ENCODE measurements around the gene HACL1.

HACL1 gene

GRCh38 chr3:15601399-15602145 lies at the start of gene HACL1, which contains the start of gene BTD:
TSS of gene HACL1 (minus strand) at chr3:15601569. CDS start at chr3:15601463, 106 bp downstream.
TSS of gene BTD (plus strand) at chr3:15601745. CDS start at chr3:15635440, 33,695 bp downstream.
- peak; percentile 99 for DNase-seq (ENCODE audit: low read depth, low spot score)
- no peaks in the 10 kb centered on the region for H3K27me3 ChIP-seq (ENCODE audit: insufficient read depth, insufficient read length)
- H3K9me3 ChIP-seq (ENCODE audit: insufficient read depth, low read length) = peaks cover 25% of the 10 kb centered on the region
- H3K4me3 ChIP-seq (ENCODE audit: insufficient read length, low read depth) = peak within 1 kb of the TSS; percentile 94
- H3K4me1 ChIP-seq (ENCODE audit: insufficient read depth, insufficient read length) = peaks cover 4% of the 10 kb centered on the region
- H3K9ac ChIP-seq (ENCODE audit: insufficient read length, low read depth) = peak within 1 kb of the TSS; percentile 96
- TF ChIP-seq ZNF274 (IDR thresholded peaks at IDR 0.05; ENCODE audit: low read depth, low read length) = no peak
- TF ChIP-seq SUZ12 (IDR thresholded peaks at IDR 0.05; ENCODE audit: extremely low read depth, insufficient read depth, insufficient read length) = no peak
- no peak for TF ChIP-seq YY1 (IDR thresholded peaks at IDR 0.05; ENCODE audit: insufficient read depth, insufficient read length)
- H3K36me3 ChIP-seq (ENCODE audit: insufficient read depth, insufficient read length, low read length) = peaks cover 36% of the 10 kb centered on the region

DNA sequence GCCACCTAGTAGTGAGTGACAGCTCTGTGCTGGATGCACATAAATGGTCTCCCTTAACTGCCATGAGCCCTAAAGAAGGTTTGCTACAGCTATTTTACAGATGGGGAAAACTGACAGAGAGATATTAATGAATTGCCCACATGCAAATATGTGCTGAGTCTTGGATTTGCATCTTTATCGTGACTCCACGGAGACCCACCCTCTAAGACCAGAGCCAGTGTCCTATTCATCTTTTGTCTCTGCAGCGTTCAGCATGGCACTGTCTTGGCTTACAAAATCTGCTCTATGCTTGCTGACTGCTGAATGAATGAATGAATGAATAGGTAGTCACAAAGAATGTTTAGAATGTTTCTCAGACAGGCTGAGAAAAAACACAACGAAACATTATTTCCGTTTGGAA lies 48.5 kb upstream of the HACL1 start:
- no peak for DNase-seq (ENCODE audit: low read depth, low spot score)
- Histone ChIP-seq H3K36me3 (ENCODE audit: insufficient read depth, insufficient read length, low read length) (peaks cover 2% of the 10 kb centered on the region), H3K4me1 (ENCODE audit: insufficient read depth, insufficient read length) (peaks cover 3% of the 10 kb centered on the region), H3K27me3 (ENCODE audit: insufficient read depth, insufficient read length) (no peaks in the 10 kb centered on the region), H3K9ac (ENCODE audit: insufficient read length, low read depth) (no peak overlapping the region), H3K4me3 (ENCODE audit: insufficient read length, low read depth) (no peak overlapping the region), H3K9me3 (ENCODE audit: insufficient read depth, low read length) (peaks cover 8% of the 10 kb centered on the region; the same call in 1 of the 2 replicates)
- TF ChIP-seq SUZ12 (IDR thresholded peaks at IDR 0.05; ENCODE audit: extremely low read depth, insufficient read depth, insufficient read length) (no peak), ZNF274 (IDR thresholded peaks at IDR 0.05; ENCODE audit: low read depth, low read length) (no peak), YY1 (IDR thresholded peaks at IDR 0.05; ENCODE audit: insufficient read depth, insufficient read length) (no peak)

GRCh38 chr3:15649341-15649740 lies 48.0 kb upstream of the HACL1 start:
- no peak for DNase-seq (ENCODE audit: low read depth, low spot score)
- TF ChIP-seq ZNF274 (IDR thresholded peaks at IDR 0.05; ENCODE audit: low read depth, low read length) (no peak), YY1 (IDR thresholded peaks at IDR 0.05; ENCODE audit: insufficient read depth, insufficient read length) (no peak), SUZ12 (IDR thresholded peaks at IDR 0.05; ENCODE audit: extremely low read depth, insufficient read depth, insufficient read length) (no peak)
- no peak overlapping the region for H3K4me3 ChIP-seq (ENCODE audit: insufficient read length, low read depth)
- no peaks in the 10 kb centered on the region for H3K27me3 ChIP-seq (ENCODE audit: insufficient read depth, insufficient read length)
- peaks cover 5% of the 10 kb centered on the region; the same call in 1 of the 2 replicates for H3K9me3 ChIP-seq (ENCODE audit: insufficient read depth, low read length)
- no peak overlapping the region for H3K9ac ChIP-seq (ENCODE audit: insufficient read length, low read depth)
- peaks cover 3% of the 10 kb centered on the region for H3K4me1 ChIP-seq (ENCODE audit: insufficient read depth, insufficient read length)
- H3K36me3 ChIP-seq (ENCODE audit: insufficient read depth, insufficient read length, low read length) = peaks cover 6% of the 10 kb centered on the region

DNA sequence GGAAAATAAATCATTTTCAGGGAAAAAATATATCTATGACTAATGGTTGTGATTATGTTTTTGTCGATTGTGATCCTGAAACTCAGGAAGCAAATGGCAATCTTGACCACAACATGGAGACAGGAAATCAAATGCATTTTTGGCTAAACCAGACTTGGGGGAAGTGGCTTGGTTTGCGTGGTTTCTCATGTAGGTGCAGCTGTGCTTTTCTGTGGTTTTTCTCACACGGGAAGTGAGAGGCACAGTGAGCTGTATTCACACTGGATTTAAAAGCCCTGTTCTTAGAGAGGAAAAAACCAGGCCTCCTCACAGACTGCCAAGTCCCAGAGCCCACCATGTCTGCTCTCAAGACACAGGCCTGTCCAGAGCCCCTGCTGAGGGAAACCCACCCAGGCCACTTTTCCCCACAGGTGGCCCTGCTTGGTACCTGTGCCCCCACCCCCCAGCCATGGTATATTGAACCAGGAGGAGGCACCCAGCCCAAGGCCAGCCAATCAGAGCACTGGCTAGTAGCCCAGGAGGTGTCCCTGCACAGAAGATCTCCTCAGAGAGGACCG lies 46.3 kb upstream of the HACL1 start:
- H3K4me3 ChIP-seq (ENCODE audit: insufficient read length, low read depth) = no peak overlapping the region
- DNase-seq (ENCODE audit: low read depth, low spot score) = no peak
- H3K4me1 ChIP-seq (ENCODE audit: insufficient read depth, insufficient read length) = peaks cover 3% of the 10 kb centered on the region
- H3K9ac ChIP-seq (ENCODE audit: insufficient read length, low read depth) = no peak overlapping the region
- TF ChIP-seq ZNF274 (IDR thresholded peaks at IDR 0.05; ENCODE audit: low read depth, low read length) (no peak), YY1 (IDR thresholded peaks at IDR 0.05; ENCODE audit: insufficient read depth, insufficient read length) (no peak), SUZ12 (IDR thresholded peaks at IDR 0.05; ENCODE audit: extremely low read depth, insufficient read depth, insufficient read length) (no peak)
- H3K9me3 ChIP-seq (ENCODE audit: insufficient read depth, low read length) = no peaks in the 10 kb centered on the region; the same call in 1 of the 2 replicates
- peaks cover 8% of the 10 kb centered on the region for H3K36me3 ChIP-seq (ENCODE audit: insufficient read depth, insufficient read length, low read length)
- no peaks in the 10 kb centered on the region for H3K27me3 ChIP-seq (ENCODE audit: insufficient read depth, insufficient read length)

DNA sequence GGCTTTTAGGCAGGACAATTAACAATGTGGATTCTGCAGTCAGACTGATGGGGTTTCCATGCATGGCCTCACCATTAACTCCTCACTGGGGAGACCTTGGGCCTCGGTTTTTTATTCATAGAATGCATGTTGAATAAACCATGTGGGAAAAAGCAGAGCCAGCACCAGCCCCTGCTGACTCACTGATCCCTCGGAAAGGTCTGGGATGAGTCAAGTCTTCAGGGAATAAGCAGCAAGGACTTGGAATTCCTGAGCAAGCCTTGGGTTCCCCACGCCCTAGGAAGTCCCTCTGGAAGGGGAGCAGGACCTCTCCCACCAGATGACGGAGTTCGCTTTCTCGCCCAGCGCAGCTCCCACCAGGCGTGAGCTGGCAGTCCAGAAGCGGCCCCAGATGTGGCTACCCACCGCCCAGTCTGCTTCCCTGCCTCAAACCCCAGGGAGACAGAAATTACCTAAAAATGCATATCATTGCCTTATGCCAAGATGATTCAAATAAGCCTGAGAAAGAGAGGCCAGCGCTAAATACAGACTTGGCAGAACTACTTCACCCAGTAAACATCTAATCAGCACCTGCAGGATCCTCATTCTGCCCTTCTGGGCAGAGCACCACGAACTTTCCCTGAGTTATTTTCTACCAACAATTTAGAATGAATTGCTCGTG lies 45.6 kb upstream of the HACL1 start:
- Histone ChIP-seq H3K36me3 (ENCODE audit: insufficient read depth, insufficient read length, low read length) (peaks cover 8% of the 10 kb centered on the region), H3K4me3 (ENCODE audit: insufficient read length, low read depth) (no peak overlapping the region), H3K9me3 (ENCODE audit: insufficient read depth, low read length) (no peaks in the 10 kb centered on the region), H3K27me3 (ENCODE audit: insufficient read depth, insufficient read length) (no peaks in the 10 kb centered on the region), H3K9ac (ENCODE audit: insufficient read length, low read depth) (no peak overlapping the region), H3K4me1 (ENCODE audit: insufficient read depth, insufficient read length) (peaks cover 3% of the 10 kb centered on the region)
- DNase-seq (ENCODE audit: low read depth, low spot score) = no peak
- TF ChIP-seq SUZ12 (IDR thresholded peaks at IDR 0.05; ENCODE audit: extremely low read depth, insufficient read depth, insufficient read length) = no peak
- TF ChIP-seq YY1 (IDR thresholded peaks at IDR 0.05; ENCODE audit: insufficient read depth, insufficient read length) = no peak
- no peak for TF ChIP-seq ZNF274 (IDR thresholded peaks at IDR 0.05; ENCODE audit: low read depth, low read length)

DNA sequence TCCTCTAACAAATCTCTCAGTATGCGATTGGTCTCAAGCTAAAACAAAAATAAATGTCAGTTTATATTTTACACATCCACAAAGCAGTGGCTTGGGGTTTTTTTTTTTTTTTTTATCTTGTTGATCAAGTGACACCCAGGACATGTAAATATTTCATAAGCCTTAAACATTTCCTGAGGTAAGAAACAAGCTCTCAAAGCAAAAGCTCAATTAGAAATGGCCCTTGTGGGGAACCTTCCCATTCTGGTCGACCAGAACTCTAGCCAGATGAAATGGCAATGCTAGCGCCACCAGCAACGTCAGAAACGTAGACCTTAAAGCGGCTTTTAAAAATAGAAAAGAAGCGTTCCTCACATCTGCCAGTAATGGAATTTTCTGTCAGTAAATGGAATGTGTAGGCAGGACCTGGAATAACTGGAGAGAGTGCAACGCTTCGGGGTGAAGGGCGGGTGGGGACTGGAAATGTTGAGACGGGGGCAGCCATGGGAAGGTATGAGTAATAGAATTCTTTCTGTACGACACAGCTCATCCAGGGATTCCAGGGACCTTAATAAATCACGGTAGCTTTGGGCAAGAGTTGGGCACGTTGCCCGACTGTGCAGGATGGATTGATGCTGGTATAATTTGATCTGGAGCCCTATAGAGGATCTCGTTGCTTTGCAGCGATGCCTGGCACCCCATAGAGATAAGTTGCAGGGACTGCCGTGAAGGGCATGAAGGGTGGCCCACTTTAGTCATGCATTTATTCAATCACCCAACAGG lies 44.6 kb upstream of the HACL1 start:
- TF ChIP-seq ZNF274 (IDR thresholded peaks at IDR 0.05; ENCODE audit: low read depth, low read length) = no peak
- no peak for TF ChIP-seq SUZ12 (IDR thresholded peaks at IDR 0.05; ENCODE audit: extremely low read depth, insufficient read depth, insufficient read length)
- TF ChIP-seq YY1 (IDR thresholded peaks at IDR 0.05; ENCODE audit: insufficient read depth, insufficient read length) = no peak
- no peaks in the 10 kb centered on the region for H3K9me3 ChIP-seq (ENCODE audit: insufficient read depth, low read length)
- no peak overlapping the region for H3K9ac ChIP-seq (ENCODE audit: insufficient read length, low read depth)

More for the DNA sequence above, 44.6 kb upstream of the HACL1 start:
- H3K4me3 ChIP-seq (ENCODE audit: insufficient read length, low read depth) = no peak overlapping the region
- peaks cover 3% of the 10 kb centered on the region for H3K4me1 ChIP-seq (ENCODE audit: insufficient read depth, insufficient read length)
- H3K27me3 ChIP-seq (ENCODE audit: insufficient read depth, insufficient read length) = no peaks in the 10 kb centered on the region
- H3K36me3 ChIP-seq (ENCODE audit: insufficient read depth, insufficient read length, low read length) = peaks cover 8% of the 10 kb centered on the region
- no peak for DNase-seq (ENCODE audit: low read depth, low spot score)

Measured in NT2/D1 (cell line).